ENCODE measurements around the gene TIMELESS. TPM values are rescaled to one million over a fixed set of nuclear protein-coding genes. Genes with fewer than 3 reads are reported as not detected.

Gene TIMELESS
- total and polyA plus RNA-seq, 9 of the 15 experiments (the other 6 are each of a cell fraction or from before 2014, with no cell fraction given), result 11.9 to 59.2 (median 35.8) TPM

DNA sequence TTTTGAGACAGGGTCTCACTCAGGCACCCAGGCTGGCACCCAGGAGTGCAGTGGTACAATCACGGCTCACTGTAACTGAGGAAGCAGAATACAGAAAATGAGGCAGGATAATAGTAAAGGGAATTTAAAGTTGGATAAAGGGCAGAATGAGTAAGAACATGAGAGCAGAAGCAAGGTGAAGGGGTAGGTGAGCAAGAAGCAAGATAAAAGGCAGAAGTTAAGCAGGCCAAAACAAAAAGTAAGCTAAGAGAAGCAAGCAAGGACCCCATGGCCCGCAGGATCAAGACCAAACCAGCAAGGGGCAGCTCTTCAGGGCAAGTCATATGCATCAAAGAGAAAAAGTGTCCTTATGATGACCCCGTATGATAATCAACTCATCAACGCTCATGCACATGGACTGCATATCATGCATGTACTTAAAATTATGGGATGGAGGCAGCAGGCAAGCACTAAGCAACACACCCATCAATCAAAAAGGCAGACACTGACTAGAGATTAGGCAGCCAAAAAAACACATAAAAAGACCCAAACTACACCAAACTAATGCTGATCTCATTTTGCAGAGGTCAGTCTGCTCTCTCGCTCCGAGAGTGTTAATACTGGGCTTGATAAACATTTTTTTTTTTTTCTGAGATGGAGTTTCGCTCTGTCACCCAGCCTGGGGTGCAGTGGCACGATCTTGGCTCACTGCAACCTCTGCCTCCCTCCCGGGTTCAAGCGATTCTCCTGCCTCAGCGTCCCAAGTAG is 11.6 kb downstream of the TIMELESS start (continued):
- TF ChIP-seq NFE2L1 (tag; IDR thresholded peaks at IDR 0.05; ENCODE audit: borderline replicate concordance, low read depth) (no peak), TEAD1 (CRISPR knock-in tag; IDR thresholded peaks at IDR 0.05) (peak in 1 of 2 experiments; percentile 82; a peak in 2 of 4 replicates), HDAC1 (IDR thresholded peaks at IDR 0.05) (peak in 1 of 2 experiments; percentile 55; a peak in 2 of 4 replicates), RBM17 (IDR thresholded peaks at IDR 0.05; ENCODE audit: borderline replicate concordance, low read depth, low read length) (no peak), KLF16 (IDR thresholded peaks at IDR 0.05) (peak; percentile 91), FOXJ3 (CRISPR knock-in tag; IDR thresholded peaks at IDR 0.05) (no peak), HMG20A (CRISPR knock-in tag; conservative IDR thresholded peaks at IDR 0.05) (no peak), ZNF212 (CRISPR knock-in tag; IDR thresholded peaks at IDR 0.05) (no peak), ELF2 (CRISPR knock-in tag; IDR thresholded peaks at IDR 0.05) (0 out of 2 replicates have a peak, but pooled peaks have one; percentile 26), ZNF217 (CRISPR knock-in tag; IDR thresholded peaks at IDR 0.05) (no peak), PTTG1 (tag; IDR thresholded peaks at IDR 0.05; ENCODE audit: low read depth) (no peak), HOXB6 (CRISPR knock-in tag; IDR thresholded peaks at IDR 0.05; ENCODE audit: borderline replicate concordance) (no peak), TAF15 (IDR thresholded peaks at IDR 0.05; ENCODE audit: low read depth, low read length) (no peak)
- TF ChIP-seq, protein P1, sequence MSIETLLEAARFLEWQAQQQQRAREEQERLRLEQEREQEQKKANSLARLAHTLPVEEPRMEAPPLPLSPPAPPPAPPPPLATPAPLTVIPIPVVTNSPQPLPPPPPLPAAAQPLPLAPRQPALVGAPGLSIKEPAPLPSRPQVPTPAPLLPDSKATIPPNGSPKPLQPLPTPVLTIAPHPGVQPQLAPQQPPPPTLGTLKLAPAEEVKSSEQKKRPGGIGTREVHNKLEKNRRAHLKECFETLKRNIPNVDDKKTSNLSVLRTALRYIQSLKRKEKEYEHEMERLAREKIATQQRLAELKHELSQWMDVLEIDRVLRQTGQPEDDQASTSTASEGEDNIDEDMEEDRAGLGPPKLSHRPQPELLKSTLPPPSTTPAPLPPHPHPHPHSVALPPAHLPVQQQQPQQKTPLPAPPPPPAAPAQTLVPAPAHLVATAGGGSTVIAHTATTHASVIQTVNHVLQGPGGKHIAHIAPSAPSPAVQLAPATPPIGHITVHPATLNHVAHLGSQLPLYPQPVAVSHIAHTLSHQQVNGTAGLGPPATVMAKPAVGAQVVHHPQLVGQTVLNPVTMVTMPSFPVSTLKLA (conservative IDR thresholded peaks at IDR 0.05), result peak in 1 of 2 experiments; percentile 76; a peak in 3 of 4 replicates
- TF ChIP-seq, protein P2, sequence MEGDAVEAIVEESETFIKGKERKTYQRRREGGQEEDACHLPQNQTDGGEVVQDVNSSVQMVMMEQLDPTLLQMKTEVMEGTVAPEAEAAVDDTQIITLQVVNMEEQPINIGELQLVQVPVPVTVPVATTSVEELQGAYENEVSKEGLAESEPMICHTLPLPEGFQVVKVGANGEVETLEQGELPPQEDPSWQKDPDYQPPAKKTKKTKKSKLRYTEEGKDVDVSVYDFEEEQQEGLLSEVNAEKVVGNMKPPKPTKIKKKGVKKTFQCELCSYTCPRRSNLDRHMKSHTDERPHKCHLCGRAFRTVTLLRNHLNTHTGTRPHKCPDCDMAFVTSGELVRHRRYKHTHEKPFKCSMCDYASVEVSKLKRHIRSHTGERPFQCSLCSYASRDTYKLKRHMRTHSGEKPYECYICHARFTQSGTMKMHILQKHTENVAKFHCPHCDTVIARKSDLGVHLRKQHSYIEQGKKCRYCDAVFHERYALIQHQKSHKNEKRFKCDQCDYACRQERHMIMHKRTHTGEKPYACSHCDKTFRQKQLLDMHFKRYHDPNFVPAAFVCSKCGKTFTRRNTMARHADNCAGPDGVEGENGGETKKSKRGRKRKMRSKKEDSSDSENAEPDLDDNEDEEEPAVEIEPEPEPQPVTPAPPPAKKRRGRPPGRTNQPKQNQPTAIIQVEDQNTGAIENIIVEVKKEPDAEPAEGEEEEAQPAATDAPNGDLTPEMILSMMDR (IDR thresholded peaks at IDR 0.05 in 2 of 3, conservative IDR thresholded peaks at IDR 0.05 in 1 of 3; ENCODE audit: insufficient read depth in 2 of 3, low read depth in 1 of 3, low read length in 3 of 3), result peak in 2 of 3 experiments; percentile 15; a peak in 1 of 6 replicates
- TF ChIP-seq, protein P3, sequence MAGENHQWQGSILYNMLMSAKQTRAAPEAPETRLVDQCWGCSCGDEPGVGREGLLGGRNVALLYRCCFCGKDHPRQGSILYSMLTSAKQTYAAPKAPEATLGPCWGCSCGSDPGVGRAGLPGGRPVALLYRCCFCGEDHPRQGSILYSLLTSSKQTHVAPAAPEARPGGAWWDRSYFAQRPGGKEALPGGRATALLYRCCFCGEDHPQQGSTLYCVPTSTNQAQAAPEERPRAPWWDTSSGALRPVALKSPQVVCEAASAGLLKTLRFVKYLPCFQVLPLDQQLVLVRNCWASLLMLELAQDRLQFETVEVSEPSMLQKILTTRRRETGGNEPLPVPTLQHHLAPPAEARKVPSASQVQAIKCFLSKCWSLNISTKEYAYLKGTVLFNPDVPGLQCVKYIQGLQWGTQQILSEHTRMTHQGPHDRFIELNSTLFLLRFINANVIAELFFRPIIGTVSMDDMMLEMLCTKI (IDR thresholded peaks at IDR 0.05; ENCODE audit: partially characterized antibody), result no peak
- TF ChIP-seq, protein P4, sequence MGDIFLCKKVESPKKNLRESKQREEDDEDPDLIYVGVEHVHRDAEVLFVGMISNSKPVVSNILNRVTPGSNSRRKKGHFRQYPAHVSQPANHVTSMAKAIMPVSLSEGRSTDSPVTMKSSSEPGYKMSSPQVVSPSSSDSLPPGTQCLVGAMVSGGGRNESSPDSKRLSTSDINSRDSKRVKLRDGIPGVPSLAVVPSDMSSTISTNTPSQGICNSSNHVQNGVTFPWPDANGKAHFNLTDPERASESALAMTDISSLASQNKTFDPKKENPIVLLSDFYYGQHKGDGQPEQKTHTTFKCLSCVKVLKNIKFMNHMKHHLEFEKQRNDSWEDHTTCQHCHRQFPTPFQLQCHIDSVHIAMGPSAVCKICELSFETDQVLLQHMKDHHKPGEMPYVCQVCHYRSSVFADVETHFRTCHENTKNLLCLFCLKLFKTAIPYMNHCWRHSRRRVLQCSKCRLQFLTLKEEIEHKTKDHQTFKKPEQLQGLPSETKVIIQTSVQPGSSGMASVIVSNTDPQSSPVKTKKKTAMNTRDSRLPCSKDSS (IDR thresholded peaks at IDR 0.05; ENCODE audit: low read depth, partially characterized antibody), result no peak
